GM12865 (cell line): ENCODE measurements around the gene FER1L5.

Source experiments
- DNase-seq: peaks from one replicate; pipeline ENCODE4 v3.0.0; 2010; ENCODE audit warnings: low read depth
- H3K4me3 ChIP-seq: 2 replicates; pipeline ENCODE4 v1.5.1; 2011; ENCODE audit warnings: mild to moderate bottlenecking, low read depth, low read length, control low read depth
- CTCF ChIP-seq: IDR thresholded peaks from 2 replicates; pipeline ENCODE4 v1.5.1; 2011; ENCODE audit warnings: low read length, control low read depth, low read depth, inconsistent platforms; ENCODE audit not compliant: insufficient read depth; ENCODE audit errors: missing control alignments

FER1L5 gene

GRCh38 chr2:96642564-96643360, at the start of gene FER1L5:
TSS of gene FER1L5 (plus strand) at chr2:96642764. CDS start at chr2:96642837, 73 bp downstream.
- no peak within 1 kb of the TSS for H3K4me3 ChIP-seq
- TF ChIP-seq CTCF, result no peak
- DNase-seq, result no peak

GRCh38 chr2:96594282-96594681, 48.3 kb upstream of the FER1L5 start:
- no peak for TF ChIP-seq CTCF
- DNase-seq, result no peak
- H3K4me3 ChIP-seq, result no peak overlapping the region

GRCh38 chr2:96594691-96595152, 47.8 kb upstream of the FER1L5 start:
- no peak for TF ChIP-seq CTCF
- H3K4me3 ChIP-seq, result no peak overlapping the region
- no peak for DNase-seq

GRCh38 chr2:96596596-96596995, 46.0 kb upstream of the FER1L5 start:
- TF ChIP-seq CTCF, result no peak
- H3K4me3 ChIP-seq, result no peak overlapping the region
- DNase-seq, result no peak

- no peak for TF ChIP-seq CTCF
- no peak overlapping the region for H3K4me3 ChIP-seq
- no peak for DNase-seq
Observed at GRCh38 chr2:96599941-96600340, 42.6 kb upstream of the FER1L5 start.

- no peak overlapping the region for H3K4me3 ChIP-seq
- TF ChIP-seq CTCF, result no peak
- DNase-seq, result no peak
Observed at GRCh38 chr2:96601382-96602292, 40.9 kb upstream of the FER1L5 start.
